HUDEP-2 (cell line): ENCODE data around the gene TOR4A.

ENCODE experiments used
- DNase-seq, 76 experiments: peaks; one replicate each; lab custom pipeline; 2025; ENCODE audit not compliant: unreplicated experiment in 76 of 76; lab: John Stamatoyannopoulos, UW

TOR4A gene

DNA sequence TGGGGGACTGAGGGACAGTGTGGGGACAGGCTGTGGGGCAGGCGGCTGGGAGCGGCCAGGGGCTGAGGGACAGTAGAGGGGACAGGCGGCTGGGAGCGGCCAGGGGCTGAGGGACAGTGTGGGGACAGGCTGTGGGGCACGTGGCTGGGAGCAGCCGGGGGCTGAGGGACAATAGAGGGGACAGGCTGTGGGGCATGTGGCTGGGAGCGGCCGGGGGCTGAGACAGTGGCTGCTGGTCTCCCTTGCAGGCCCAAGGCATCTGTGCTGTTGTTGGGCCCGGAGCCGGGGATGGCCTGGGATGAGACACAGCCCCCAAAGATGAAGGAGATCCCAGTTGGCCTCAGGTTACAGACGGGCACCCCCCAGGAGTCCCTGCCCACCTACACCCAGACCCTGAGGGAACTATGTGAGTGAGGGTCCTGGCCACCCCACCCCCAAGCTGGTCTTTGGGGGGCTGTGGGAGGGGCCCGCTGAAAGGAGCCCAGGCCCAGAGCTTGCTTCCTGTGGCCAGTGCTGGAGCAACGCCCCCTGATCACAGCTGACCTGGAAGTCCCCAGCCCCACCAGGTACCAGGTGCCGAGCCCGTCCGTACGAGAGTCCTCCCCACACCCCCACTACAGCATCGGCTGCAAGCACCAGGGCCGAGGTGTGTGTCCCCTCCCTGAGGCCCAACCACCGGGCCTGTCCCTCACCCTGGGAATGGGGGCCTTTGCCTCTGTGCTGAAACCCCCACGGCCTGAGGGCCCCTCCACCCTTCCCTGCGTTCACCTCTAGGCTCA lies 25.8 kb upstream of the TOR4A start:
- no peak for DNase-seq

DNA sequence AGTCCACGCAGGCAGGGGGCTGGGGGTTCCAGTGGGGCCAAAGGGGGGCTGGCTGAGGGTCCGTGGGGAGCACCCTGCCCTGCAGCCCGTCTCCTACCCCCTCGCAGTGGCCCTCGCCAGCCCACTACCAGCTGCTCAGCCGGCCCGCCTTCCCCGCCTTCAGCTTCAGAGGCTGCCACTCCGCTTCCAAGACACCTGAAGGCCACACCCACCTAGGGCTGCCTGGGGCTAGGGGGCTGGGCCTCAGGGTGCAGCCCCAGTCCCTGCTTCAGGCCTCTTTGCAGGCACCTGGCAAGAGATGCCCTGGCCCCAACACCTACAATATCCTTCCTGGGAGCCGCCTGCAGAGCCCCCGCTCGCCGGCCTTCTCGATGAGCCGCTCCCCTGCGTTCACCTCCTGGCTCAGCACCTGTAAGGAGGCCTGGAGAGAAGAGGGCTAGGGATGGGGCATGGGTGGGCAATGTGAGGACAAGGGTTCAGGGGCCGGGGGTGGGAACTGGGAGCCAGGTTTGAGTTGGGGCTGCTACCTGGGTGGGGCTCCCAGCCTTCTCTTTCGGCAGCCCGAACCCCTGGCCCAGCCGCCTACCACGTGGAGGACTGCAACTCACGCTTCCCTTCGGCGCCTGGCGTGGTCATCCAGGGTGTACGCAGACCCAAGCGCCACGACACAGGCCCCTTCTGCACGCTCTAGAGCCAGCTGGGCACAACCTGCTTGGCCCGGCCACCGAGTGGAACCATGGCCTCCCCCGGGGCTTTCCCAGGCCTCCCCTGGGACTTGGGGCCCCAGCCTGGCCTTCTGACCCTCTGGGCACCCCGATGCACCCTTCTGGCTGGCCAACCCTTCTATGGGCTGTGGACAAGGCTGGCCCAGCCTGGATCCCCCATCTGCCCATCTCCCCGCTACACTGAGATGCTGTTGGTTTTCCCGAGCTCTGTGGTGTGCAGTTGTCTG lies 24.7 kb upstream of the TOR4A start:
- no peak for DNase-seq

DNA sequence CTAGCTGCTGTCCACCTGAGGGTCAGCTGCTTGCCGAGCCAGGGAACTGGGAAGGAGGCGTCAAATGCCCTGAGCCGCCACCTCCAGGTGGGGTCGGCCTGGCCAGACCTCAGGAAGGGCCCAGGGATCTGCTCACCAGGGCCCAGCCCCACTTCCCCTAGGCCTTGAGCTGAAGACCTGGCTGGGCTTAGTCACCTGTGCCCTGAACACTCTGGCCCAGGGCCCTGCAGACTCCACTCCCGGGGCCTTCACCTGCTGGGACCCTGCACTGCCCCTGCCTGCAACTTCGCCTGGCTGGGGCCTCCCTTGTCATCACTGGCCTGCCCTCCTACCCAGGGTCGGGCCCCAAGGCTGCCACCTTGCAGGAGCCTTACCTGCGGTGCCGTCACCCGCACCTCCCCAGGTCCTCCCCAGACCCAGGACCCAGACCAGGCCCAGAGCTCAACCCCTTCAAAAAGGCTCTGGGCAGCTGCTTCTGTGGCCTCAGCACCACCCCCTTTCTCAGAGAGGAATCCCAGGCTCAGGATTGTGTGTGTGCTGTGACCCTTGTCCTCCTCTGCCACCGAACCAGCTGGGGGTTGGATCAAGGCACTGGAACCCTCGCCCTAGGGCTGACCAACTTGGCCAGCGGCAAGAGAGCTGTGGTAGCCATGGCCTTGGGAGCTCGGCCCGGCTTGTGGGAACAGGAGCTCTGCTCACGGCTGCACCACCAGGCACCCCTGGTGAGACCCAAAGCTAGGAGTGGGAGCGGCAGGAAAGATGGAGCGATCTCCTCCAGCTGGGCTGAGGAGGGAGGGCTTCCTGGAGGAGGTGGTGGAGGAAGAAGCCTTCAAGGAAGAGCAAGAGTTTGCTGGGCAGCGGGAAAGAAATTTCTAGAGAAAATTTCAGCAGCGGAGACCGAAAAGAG lies 23.6 kb upstream of the TOR4A start:
- DNase-seq = no peak

DNA sequence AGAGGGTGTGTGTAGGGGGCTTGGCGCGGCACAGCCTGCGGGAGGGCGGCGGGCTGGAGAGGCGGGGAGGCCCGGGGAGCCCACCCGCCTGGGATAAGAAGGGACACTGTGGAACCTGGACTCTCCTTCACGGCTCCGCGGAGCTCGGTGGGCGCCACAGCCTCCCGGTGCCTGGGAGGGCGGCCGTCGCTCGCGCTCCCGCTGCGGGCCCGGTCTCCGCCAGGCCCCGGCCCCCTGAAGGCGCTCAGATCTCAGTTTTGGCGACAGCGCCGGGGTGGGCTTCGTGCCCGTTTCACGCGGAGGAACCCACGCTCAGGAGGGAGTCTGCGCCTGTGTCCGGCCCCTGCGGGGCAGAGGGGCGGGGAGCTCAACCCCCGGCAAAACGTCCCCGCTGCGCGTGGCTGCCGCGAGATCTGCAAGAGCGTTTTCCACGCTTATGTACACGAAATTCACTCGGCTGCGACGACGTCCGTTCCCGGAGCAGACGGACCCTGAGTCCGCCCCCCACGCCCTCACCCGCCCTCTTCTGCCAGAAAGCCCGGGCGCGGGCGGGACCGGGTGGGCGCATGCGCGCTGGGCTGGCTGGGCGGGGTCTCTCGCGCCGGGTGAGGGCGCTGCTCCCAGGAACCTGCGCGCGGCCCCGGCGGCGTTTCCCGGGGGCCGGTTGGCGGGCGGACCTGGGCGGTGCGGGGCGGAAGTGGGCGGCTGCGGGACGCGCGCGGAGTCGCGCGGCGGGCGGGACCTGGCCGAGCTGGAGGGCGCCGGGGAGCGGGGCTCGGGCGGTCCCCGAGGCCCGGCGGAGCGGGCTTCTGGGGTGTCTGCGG lies 22.7 kb upstream of the TOR4A start, which contains the start of gene NELFB:
Gene NELFB, plus strand, starts transcription at position 704 of the 824 bp plus-strand sequence.
- peak in 73 of 76 experiments; percentile 15 to 96 (median 88) for DNase-seq

DNA sequence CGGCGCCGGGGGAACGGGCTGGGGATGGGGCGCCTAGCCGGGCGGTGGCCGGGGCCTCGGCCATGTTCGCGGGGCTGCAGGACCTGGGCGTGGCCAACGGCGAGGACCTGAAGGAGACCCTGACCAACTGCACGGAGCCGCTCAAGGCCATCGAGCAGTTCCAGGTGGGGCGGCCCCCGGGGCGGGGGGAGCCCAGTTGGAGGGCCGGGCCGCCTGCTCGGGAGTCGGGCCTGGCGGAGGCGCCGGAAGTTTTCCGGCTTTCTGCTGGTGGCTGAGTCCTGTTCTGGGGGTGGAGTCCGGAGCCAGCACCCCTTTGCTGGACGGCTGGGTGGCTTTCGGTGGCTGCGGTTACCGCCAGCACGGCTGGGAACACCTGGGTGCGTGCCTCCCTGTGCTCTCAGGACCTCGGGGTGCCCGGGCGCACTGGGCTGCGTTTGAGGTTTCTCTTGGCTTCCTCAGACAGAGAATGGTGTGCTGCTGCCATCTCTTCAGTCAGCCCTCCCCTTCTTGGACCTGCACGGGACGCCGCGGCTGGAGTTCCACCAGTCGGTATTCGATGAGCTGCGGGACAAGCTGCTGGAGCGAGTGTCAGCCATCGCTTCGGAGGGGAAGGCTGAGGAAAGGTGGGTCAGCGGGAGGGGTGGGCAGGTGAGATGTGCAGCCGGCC lies 21.9 kb upstream of the TOR4A start:
- DNase-seq = peak in 13 of 76 experiments; percentile 29 to 76 (median 53)

DNA sequence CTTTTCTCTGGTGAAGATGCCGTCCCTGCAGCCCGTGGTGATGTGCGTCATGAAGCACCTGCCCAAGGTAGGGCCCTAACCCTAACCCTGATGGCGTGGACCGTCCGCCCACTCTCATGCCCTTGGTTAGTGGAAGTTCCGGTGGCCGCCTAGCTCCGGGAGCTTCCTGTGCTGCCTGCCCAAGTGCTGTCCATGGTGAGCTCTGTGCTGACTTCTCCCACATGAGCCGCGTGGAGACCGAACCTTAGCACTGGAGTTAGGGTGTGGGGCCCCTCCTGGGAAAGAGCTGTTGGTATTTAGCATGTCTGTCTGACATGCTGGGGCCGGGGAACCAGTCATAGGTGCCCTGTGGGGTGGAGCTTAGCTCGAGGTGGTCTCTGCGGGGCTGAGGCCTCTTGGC lies 21.2 kb upstream of the TOR4A start:
- no peak for DNase-seq

DNA sequence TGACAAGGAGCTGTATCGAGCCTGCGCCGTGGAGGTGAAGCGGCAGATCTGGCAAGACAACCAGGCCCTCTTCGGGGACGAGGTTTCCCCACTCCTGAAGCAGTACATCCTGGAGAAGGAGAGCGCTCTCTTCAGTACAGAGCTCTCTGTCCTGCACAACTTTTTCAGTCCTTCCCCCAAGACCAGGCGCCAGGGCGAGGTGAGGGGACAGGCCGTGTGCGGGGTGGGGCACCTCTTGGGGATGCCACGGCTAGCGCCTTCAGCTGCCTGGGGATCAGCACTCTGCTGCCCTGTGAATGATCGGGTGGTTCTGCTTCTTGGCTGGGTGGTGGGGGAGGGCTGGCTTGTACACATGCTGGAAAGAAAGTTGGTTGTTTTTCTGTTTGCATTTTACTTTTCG lies 20.7 kb upstream of the TOR4A start:
- DNase-seq = no peak

DNA sequence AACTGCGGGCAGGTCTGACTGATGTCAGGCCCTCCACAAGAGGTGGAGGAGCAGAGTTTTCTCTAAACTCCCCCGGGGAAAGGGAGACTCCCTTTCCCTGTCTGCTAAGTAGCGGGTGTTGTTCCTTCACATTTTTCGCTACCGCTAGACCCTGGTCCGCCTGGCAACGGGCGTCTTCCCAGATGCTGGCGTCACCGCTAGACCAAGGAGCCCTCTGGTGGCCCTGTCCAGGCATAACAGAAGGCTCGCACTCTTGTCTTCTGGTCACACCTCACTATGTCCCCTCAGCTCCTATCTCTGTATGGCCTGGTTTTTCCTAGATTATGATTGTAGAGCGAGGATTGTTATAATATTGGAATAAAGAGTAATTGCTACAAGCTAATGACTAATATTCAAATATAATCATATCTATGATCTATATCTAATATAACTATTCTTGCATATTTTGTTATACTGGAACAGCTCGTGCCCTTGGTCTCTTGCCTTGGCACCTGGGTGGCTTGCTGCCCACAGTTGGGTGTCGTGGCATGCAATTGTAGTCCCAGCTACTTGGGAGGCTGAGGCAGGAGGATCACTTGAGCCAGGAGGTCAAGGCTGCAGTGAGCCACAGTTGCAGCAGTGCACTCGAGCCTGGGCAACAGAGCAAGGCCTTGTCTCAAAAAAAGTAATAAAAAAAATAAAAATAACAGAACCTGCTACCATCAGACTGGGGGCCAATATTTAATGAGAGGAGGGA lies 15.2 kb upstream of the TOR4A start:
- peak in 9 of 76 experiments; percentile 9 to 41 (median 25) for DNase-seq

DNA sequence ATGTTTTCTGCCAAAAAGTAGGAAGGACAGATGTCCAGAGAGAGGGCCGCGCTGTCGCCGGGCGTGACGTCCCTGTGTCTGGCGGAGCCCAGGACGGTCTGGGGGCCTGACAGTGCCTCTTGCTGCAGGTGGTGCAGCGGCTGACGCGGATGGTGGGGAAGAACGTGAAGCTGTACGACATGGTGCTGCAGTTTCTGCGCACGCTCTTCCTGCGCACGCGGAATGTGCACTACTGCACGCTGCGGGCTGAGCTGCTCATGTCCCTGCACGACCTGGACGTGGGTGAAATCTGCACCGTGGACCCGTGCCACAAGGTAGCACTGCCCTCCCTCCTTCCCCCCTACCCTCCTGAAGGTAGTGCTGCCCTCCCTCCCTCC lies 14.6 kb upstream of the TOR4A start:
- DNase-seq = no peak

DNA sequence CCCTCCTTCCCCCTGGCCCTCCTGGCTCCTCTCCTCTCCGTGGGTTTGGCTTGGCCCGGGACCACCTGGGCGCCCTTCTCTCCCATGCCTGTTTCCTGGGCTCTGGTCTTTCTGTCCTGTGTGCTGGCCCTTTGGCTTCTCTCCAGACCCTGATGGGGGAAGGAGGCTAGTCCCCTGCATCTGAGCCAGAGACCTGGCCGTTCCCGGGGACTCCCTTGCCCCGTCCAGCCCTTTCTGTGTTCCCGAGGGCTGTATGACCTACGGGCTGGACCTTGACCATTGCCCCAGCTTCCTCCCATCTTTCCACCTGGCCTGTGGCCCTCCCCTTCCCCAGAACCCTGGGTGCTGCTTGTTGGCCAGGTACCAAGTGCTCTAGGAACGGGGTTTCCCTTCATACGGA lies 14.0 kb upstream of the TOR4A start:
- DNase-seq = no peak

DNA sequence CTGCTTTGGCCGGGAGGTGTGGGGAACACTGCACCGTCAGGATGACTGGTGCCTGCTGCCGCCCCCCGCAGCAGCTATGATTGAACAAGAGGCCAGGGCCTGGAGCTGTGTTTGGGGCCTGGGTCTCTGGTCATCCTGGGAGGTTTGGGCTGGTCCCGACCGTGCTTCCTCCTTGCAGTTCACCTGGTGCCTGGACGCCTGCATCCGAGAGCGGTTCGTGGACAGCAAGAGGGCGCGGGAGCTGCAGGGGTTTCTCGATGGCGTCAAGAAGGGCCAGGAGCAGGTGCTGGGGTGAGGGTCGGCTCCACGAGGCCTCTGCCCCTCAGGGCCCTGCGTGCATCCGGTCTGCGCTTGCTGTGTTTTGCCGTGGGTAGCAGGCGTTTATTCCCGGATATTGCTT lies 13.5 kb upstream of the TOR4A start:
- DNase-seq = no peak

DNA sequence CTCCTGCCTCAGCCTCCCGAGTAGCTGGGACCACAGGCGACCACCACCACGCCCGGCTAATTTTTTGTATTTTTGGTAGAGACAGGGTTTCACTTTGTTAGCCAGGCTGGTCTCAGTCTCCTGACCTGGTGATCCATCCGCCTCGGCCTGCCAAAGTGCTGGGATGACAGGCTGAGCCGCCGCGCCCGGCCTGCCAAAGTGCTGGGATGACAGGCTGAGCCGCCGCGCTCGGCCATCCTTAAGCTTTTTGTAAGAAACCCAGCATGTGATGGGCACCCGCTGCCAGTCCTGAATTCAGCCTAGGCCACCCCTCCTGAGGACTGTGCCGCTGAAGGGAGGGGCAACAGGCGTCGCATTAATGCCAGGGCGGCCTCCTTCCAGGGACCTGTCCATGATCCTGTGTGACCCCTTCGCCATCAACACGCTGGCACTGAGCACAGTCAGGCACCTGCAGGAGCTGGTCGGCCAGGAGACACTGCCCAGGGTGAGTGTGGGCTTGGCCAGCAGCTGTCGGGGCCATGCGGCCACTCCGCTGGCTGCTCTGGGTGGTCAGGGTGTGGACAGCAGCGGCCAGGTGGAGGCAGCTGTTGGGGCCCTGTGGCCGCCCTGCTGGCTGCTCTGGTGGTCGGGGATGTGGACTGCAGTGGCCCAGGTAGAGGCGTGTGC lies 11.9 kb upstream of the TOR4A start:
- DNase-seq = no peak

DNA sequence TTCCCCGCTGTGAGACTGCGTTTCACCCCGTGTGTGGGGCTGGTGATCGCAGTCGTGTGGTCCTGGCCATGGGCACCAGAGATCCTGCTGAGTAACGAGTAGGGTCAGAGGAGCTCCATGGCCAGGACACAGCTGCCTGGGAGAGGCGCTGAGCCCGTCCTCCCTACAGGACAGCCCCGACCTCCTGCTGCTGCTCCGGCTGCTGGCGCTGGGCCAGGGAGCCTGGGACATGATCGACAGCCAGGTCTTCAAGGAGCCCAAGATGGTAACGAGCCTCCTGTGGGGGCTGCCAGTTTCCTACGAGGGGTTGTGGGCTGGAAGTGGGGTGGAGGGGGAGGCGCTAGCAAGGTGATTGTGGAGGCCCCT lies 11.4 kb upstream of the TOR4A start:
- DNase-seq = no peak

DNA sequence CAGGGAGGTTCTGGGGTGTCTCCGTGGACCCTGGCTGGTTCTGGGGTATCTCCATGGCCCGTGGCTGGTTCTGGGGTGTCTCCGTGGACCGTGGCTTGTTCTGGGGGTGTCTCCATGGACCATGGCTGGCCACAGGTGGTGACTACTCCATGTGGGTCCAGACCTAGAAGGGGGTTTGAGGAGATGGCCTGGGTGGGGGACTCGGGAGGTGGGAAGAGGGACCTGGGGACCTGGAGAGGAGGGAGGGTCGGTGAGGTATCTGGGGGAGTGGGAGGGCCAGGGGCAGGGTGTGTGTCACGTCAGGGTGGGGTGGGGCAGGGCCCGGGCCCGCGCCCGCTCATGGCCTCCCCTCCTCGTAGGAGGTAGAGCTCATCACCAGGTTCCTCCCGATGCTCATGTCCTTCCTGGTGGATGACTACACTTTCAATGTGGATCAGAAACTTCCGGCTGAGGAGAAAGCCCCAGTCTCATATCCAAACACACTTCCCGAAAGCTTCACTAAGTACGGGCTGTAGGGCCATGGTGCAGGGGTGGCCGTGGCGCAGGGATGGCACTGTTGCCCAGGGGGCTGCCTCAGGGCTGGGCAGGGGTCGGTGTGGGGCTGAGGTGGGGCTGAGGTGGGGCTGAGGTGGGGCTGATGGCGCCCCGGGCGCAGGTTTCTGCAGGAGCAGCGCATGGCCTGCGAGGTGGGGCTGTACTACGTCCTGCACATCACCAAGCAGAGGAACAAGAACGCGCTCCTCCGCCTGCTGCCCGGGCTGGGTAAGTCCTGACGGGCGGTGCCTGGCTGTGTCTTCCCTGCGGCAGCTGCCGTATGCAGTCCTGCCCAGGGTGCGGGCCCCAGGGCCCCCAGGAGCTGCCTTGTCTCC lies 10.7 kb upstream of the TOR4A start:
- DNase-seq = no peak

DNA sequence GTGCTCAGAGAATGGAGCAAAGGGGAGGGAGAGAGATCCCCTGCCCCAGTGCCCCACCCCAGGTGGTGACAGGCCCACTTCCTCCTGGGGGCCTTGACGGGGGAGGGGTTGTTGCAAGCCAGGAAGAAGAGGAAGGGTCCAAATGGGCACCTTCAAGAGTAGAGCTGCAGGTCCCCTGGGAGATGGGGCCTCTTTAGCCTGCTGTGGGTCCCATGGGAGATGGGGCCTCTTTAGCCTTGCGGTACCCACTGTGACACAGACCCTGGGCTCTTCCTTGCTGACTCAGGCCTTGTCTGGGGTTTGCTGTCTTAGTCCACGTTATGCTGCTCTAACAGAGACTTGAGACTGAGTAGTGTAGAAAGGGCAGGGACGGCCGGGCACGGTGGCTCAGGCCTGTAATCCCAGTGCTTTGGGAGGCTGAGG lies 9.6 kb upstream of the TOR4A start:
- DNase-seq = no peak

DNA sequence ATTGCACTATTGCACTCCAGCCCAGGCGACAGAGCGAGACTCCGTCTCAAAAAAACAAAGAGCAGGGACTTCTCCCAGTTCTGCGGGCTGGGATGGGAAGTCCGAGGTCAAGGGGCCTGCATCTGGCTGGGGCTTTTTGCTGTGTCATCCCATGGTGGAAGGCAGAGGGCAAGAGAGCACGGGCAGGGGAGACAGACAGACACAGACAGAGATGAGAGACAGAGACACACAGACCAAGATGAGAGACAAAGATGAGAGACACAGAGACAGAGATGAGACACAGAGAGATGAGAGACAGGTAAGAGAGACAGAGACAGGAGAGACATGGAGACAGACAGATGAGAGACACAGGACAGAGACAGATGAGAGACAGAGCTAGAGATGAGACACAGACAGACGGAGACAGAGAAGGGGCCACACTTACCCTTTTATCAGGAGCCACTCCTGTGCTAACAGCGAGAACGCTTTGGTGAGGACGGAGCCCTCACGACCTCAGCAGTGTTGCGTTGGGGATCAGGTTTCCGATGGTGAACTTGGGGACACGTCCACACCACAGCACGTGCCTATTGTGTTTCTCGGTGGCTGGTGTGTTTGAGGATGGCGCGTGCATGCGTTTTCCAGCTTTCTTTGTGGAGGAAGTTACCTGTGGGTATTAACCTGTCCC lies 8.9 kb upstream of the TOR4A start:
- no peak for DNase-seq
